OCI-LY1 (cell line): ENCODE data around the gene ADAMTS12.

ENCODE experiments used
- EZH2 ChIP-seq: fragments of 200-600 bp; sonication (generic), shearing (Covaris generic); IDR thresholded peaks from 2 replicates; pipeline ENCODE4 v1.8.0; 2017; ENCODE audit warnings: borderline replicate concordance, mixed run types, mild to moderate bottlenecking, antibody characterized with exemption, low read length, moderate library complexity, mixed read lengths
- TF ChIP-seq, protein P1 (sequence below): fragments of 200-600 bp; sonication (generic), shearing (Covaris generic); IDR thresholded peaks from 2 replicates; pipeline ENCODE4 v1.5.1; 2017; ENCODE audit warnings: mild to moderate bottlenecking, antibody characterized with exemption, low read length, moderate library complexity, mixed read lengths

DNA sequence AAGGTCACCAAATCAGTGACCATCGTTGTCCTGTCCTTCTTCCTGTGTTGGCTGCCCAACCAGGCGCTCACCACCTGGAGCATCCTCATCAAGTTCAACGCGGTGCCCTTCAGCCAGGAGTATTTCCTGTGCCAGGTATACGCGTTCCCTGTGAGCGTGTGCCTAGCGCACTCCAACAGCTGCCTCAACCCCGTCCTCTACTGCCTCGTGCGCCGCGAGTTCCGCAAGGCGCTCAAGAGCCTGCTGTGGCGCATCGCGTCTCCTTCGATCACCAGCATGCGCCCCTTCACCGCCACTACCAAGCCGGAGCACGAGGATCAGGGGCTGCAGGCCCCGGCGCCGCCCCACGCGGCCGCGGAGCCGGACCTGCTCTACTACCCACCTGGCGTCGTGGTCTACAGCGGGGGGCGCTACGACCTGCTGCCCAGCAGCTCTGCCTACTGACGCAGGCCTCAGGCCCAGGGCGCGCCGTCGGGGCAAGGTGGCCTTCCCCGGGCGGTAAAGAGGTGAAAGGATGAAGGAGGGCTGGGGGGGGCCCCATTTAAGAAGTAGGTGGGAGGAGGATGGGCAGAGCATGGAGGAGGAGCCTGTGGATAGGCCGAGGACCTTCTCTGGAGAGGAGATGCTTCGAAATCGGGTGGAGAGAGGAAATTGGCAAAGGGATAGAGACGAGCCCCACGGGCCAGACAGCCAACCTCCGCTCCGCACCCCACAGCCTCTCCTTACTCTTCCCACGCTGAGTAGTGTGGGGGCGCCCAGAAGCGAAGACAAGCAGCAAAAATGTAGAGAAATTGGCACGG lies 46.1 kb upstream of the ADAMTS12 start:
- TF ChIP-seq, protein P1, sequence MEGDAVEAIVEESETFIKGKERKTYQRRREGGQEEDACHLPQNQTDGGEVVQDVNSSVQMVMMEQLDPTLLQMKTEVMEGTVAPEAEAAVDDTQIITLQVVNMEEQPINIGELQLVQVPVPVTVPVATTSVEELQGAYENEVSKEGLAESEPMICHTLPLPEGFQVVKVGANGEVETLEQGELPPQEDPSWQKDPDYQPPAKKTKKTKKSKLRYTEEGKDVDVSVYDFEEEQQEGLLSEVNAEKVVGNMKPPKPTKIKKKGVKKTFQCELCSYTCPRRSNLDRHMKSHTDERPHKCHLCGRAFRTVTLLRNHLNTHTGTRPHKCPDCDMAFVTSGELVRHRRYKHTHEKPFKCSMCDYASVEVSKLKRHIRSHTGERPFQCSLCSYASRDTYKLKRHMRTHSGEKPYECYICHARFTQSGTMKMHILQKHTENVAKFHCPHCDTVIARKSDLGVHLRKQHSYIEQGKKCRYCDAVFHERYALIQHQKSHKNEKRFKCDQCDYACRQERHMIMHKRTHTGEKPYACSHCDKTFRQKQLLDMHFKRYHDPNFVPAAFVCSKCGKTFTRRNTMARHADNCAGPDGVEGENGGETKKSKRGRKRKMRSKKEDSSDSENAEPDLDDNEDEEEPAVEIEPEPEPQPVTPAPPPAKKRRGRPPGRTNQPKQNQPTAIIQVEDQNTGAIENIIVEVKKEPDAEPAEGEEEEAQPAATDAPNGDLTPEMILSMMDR, result no peak
- TF ChIP-seq EZH2, result no peak
